Retinal pigment epithelial cell (primary cell): ENCODE results near the gene STK38.
"Not testable (repeated sequence)": the region's sequence is repeated elsewhere in the genome, so short reads cannot be mapped to it uniquely, and the experiment has no call there.

Source experiments
- DNase-seq: peaks from one replicate; pipeline ENCODE4 v3.0.0-alpha.2; 2010; ENCODE audit warnings: low read depth
- H3K4me3 ChIP-seq: 2 replicates; pipeline ENCODE4 v1.5.1; 2011; ENCODE audit warnings: mild to moderate bottlenecking, low read length, control low read depth, moderate library complexity
- CTCF ChIP-seq: conservative IDR thresholded peaks from 2 replicates; pipeline ENCODE4 v1.5.1; 2011; ENCODE audit warnings: low read depth, low read length, control low read depth, inconsistent platforms

STK38 gene

GRCh38 chr6:36455486-36456027, 91.7 kb downstream of the STK38 start:
- no peak overlapping the region for H3K4me3 ChIP-seq
- no peak for TF ChIP-seq CTCF
- DNase-seq, result no peak

GRCh38 chr6:36452897-36453296, 94.4 kb downstream of the STK38 start:
- not testable (repeated sequence) for DNase-seq, H3K4me3 ChIP-seq

- DNase-seq, H3K4me3 ChIP-seq: not testable (repeated sequence)
These were observed 98.1 kb downstream of the STK38 start for GRCh38 chr6:36449173-36449572.

- H3K4me3 ChIP-seq, result no peak overlapping the region
- no peak for DNase-seq
- no peak for TF ChIP-seq CTCF
These were observed 101.7 kb downstream of the STK38 start for GRCh38 chr6:36445621-36446020.

GRCh38 chr6:36444470-36444869, 102.8 kb downstream of the STK38 start:
- H3K4me3 ChIP-seq, result peak overlapping the region; percentile 87
- DNase-seq, result peak; percentile 60
- no peak for TF ChIP-seq CTCF
